ENCODE data around the gene PNKD. TPM values are rescaled to one million over a fixed set of nuclear protein-coding genes. Genes with fewer than 3 reads are reported as not detected.

Gene PNKD
- total and polyA plus RNA-seq, 2 experiments from 2014 or later = 28.2 to 83.3 TPM

GRCh38 chr2:218229239-218229638, 41.1 kb upstream of the PNKD start (continued):
- TF ChIP-seq, protein P1, sequence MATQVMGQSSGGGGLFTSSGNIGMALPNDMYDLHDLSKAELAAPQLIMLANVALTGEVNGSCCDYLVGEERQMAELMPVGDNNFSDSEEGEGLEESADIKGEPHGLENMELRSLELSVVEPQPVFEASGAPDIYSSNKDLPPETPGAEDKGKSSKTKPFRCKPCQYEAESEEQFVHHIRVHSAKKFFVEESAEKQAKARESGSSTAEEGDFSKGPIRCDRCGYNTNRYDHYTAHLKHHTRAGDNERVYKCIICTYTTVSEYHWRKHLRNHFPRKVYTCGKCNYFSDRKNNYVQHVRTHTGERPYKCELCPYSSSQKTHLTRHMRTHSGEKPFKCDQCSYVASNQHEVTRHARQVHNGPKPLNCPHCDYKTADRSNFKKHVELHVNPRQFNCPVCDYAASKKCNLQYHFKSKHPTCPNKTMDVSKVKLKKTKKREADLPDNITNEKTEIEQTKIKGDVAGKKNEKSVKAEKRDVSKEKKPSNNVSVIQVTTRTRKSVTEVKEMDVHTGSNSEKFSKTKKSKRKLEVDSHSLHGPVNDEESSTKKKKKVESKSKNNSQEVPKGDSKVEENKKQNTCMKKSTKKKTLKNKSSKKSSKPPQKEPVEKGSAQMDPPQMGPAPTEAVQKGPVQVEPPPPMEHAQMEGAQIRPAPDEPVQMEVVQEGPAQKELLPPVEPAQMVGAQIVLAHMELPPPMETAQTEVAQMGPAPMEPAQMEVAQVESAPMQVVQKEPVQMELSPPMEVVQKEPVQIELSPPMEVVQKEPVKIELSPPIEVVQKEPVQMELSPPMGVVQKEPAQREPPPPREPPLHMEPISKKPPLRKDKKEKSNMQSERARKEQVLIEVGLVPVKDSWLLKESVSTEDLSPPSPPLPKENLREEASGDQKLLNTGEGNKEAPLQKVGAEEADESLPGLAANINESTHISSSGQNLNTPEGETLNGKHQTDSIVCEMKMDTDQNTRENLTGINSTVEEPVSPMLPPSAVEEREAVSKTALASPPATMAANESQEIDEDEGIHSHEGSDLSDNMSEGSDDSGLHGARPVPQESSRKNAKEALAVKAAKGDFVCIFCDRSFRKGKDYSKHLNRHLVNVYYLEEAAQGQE (IDR thresholded peaks at IDR 0.05; ENCODE audit: unreplicated experiment) = no peak
- TF ChIP-seq JUNB (IDR thresholded peaks at IDR 0.05; ENCODE audit: unreplicated experiment) (no peak), ZNF114 (CRISPR knock-in tag; IDR thresholded peaks at IDR 0.05) (no peak), ZNF331 (CRISPR knock-in tag; IDR thresholded peaks at IDR 0.05; ENCODE audit: low read depth) (no peak), STAT1 (IDR thresholded peaks at IDR 0.05; ENCODE audit: unreplicated experiment) (no peak), EZH2phosphoT487 (IDR thresholded peaks at IDR 0.05; ENCODE audit: unreplicated experiment) (no peak), CTCF (conservative IDR thresholded peaks at IDR 0.05; ENCODE audit: low read depth in 2 of 2) (no peak), CREB1 (CRISPR knock-in tag; IDR thresholded peaks at IDR 0.05; ENCODE audit: low read depth) (no peak), POLR2AphosphoS5 (IDR thresholded peaks at IDR 0.05; ENCODE audit: low read depth) (no peak)
- TF ChIP-seq, protein P2, sequence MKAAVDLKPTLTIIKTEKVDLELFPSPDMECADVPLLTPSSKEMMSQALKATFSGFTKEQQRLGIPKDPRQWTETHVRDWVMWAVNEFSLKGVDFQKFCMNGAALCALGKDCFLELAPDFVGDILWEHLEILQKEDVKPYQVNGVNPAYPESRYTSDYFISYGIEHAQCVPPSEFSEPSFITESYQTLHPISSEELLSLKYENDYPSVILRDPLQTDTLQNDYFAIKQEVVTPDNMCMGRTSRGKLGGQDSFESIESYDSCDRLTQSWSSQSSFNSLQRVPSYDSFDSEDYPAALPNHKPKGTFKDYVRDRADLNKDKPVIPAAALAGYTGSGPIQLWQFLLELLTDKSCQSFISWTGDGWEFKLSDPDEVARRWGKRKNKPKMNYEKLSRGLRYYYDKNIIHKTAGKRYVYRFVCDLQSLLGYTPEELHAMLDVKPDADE (IDR thresholded peaks at IDR 0.05) = no peak

- H3K27me3 ChIP-seq (ENCODE audit: insufficient read depth) = no peaks in the 10 kb centered on the region
- TF ChIP-seq ZNF114 (CRISPR knock-in tag; IDR thresholded peaks at IDR 0.05) (no peak), CTCF (conservative IDR thresholded peaks at IDR 0.05; ENCODE audit: low read depth in 2 of 2) (no peak), NANOG (IDR thresholded peaks at IDR 0.05; ENCODE audit: borderline replicate concordance) (no peak), CREB1 (CRISPR knock-in tag; IDR thresholded peaks at IDR 0.05; ENCODE audit: low read depth) (no peak)
- H3K36me3 ChIP-seq (ENCODE audit: insufficient read depth) = peaks cover 57% of the 10 kb centered on the region
- H3K4me1 ChIP-seq (ENCODE audit: insufficient read depth) = no peaks in the 10 kb centered on the region
- H3F3A ChIP-seq (replicated peaks; ENCODE audit: low read depth) = no peaks in the 10 kb centered on the region
- H2AFZ ChIP-seq = no peak overlapping the region
- Mint-ChIP-seq H3K9me3 (no peaks in the 10 kb centered on the region), H3K27me3 (ENCODE audit: insufficient read depth, low read depth, poor library complexity) (no peaks in the 10 kb centered on the region), H3K27ac (no peak overlapping the region), H3K4me1 (no peaks in the 10 kb centered on the region), H3K36me3 (ENCODE audit: low read depth) (peaks cover 89% of the 10 kb centered on the region), H3K4me3 (no peak overlapping the region)
- DNase-seq (ENCODE audit: low spot score) (no peak), ATAC-seq (no peak)
- H4K20me1 ChIP-seq (replicated peaks; ENCODE audit: insufficient read depth) = peaks cover 31% of the 10 kb centered on the region
- H3K9me2 ChIP-seq (ENCODE audit: insufficient read depth) = no peaks in the 10 kb centered on the region
- no peak overlapping the region for H3K4me3 ChIP-seq
- peaks cover 46% of the 10 kb centered on the region for H3K79me2 ChIP-seq (replicated peaks; ENCODE audit: insufficient read depth)
- no peak overlapping the region for H3K27ac ChIP-seq (ENCODE audit: low read depth)
- H3K4me2 ChIP-seq = no peak overlapping the region
These were observed 40.5 kb upstream of the PNKD start for GRCh38 chr2:218229851-218230250.
